ENCODE measurements around the gene TNFRSF18.

The TNFRSF18 gene

DNA sequence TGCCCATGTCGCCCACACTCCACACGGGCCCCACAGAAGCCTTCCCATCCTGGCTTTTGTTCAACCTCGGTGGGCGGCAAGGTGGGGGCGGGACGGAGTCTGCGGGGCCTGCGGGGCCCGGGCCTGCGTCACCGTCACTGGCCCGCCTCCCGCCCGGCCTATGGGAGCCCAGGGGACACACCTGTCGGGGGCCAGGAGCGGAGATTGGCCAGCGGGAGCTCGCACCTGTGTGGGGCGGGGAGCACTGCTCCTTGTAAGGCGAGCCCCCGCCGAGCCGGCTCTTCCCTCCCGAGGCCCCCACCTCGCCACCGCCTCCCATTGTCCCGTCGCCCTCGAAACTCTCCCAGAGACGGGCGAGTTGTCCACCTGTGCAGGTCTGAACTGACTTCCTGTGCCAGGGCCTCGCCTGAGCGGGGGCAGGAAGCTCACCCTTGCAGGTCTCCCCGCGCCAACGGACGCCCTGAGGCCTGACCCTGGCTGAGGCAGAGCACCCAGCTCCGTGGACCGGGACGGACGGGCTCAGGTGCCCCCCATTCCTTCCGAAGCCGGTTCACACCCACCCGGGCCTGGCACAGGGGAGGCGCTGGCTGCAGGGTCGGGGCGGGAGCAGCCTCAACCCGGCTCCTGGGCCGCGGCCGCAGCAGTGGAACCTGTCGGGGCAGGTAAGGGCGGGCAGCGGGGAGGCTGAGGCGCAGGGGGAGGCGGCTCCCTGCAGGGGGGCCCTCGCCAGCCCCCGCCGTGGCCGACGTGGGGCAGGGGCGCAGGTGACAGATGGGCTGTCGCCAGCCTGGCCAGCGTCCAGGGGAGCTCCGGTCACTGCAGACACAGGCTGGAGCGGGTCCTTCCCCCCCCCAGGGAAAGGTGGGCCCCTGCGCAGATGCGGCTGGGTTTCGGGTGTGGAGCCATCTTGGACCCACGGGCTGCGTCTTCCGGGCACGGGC lies 43.5 kb downstream of the TNFRSF18 start:
- DNase-seq = no peak

DNA sequence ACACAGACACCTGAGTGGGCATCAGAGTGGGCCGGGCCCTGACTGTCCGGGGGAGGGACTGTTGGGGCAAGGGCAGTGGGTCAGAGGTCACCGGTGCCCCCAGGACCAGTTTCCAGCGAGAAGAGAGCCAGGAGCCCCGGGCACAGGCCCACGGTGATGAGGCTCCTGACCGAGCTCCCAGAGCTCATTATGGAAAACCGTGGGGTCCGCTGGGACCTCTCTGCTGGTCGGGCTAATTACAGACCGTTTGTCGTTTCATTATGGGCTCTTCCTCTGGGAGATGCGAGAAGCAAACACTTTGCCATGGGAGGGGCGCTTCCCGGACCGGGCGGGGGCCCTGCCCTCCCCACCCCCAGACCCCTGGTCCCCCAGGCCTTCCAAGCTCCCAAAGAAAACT lies 44.7 kb downstream of the TNFRSF18 start:
- DNase-seq = no peak

DNA sequence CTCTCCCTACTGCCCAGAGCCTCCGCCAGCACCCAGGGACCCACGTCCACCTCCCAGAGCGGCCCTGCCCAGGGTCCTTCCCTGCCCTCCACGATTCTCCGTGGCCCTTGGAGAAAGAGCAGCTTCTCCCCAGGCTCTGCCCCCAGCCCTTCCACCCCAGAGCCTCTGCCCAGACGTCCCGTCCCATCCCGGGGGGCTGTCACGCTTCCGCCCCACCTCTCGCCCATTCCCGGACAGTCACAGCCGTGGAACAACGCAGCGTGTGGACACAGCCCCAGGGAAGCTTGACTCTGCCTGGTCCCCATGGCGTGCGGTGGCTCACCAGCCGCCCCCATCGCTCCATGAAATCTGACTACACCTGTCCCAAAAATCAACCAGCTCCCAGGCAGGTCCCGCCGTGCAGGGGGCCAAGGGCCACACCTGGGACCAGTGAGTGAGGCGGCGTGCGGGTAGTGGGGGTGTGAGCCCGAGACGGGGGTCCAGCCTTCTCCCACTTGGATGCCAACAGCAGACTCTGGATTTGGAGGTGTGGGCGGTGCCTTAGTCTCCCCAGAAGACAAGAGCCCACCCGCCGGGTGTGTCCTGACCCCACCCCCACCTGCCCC lies 45.2 kb downstream of the TNFRSF18 start:
- DNase-seq = no peak

DNA sequence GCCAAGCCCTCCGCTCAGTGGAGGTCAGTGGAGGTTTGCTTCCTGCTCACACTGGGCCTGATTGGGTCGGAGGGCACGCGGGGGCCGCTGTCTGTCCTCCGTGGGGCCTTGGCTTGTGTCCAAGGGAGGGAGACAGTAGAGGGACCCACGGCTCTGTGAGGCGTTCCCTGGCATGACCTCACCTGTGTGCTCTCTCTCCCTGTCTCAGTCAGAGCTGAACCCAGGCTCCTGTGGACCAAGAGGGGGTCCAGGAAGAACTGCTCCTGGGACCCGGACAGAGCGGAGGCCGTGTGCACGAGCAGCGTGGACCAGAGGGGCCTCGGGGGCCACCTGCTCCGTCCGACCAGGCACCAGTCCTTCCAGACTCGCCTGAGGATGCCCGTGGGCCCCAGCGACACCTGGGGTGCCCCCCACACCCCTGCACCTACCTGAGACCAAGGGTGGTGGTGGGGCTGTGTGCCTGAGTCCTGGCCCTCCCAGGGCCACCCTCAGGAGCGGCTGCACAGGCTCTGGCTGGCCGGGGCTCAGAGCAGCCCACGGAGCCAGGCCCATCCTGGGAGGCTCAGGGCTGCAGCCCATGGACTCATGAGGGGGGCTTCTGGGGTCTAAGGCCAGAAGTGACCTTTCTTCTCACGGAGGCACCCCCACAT lies 46.0 kb downstream of the TNFRSF18 start:
- no peak for DNase-seq

DNA sequence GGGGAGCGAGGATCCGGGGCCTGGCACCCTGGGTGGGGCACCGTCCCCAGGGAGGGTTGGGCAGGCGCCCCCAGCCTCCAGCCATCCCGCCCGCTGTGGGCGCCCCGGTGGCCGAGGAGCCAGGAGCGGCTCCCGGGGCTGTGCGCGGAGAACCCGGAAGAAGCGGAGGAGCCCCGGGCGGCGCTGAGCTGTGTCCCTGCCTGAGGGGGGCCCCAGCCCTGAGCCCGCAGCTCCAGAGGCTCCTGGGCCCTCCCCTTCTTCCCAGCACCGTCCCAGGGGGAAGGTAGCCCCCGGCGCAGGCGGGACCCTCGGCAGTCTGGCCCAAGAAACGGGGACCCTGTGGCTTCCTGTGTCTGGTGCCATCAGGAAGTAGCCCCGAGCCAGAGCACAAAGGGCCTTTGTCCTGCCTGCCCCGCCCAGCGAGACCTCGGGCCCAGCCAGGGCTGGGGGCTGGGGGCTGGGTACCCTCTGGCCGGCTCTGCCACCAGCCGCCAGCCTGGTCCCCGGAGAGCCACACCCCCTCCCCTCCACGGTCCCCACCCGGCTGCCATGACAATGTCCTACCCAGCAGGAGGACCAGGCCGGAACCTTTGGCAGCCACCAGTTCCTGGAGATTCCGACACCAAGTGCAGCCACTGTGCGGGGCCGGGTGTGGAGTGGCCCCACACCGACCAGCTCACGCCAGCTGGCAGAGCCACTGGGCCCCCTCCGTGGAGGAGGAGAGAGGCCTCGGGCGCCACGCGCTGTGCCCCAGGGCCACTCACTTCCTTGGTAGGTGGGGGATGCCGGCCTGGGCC lies 48.3 kb downstream of the TNFRSF18 start:
- peak; percentile 23 to 80 for DNase-seq

DNA sequence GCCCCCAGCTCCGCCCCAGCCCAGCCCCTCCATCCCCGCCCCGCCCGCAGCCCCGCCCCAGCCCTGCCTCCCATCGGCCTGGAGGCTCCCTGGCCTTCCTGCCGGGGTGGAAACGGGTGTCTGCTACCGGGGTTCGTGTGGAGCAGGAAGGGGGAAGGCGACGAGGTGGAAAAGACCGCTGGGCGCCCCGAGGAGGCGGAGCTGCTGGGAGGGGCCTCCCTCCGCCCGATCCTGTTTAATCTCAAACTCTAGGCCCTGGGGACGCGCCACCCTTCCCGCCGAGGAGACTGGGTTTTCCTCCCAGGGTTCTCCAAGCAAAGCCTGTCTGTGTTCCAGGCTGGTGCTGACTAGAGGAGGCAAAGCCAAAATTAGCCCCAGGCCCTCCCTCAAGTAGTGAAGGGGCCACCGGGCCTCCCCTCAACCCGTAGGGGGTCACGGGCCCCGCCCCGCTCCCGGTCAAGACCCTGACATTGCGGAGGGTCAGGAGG lies 48.9 kb downstream of the TNFRSF18 start:
- peak; percentile 58 to 62 for DNase-seq

DNA sequence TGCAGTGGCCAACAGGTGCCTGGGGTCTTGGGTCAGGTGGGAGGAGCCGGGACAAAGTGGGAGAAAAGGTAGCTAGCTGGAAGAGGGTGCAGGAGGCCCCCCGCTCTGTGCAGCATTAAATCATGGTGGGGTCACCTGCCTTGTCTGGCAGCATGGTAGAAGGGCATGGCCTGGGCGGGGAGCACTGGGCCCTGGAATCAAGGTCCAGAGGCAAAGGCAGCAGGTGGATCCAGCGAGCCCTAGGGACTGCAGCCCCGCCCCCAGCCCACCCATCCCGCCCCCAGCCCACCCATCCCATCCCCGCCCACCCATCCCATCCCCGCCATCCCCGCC lies 49.4 kb downstream of the TNFRSF18 start:
- no peak for DNase-seq

DNA sequence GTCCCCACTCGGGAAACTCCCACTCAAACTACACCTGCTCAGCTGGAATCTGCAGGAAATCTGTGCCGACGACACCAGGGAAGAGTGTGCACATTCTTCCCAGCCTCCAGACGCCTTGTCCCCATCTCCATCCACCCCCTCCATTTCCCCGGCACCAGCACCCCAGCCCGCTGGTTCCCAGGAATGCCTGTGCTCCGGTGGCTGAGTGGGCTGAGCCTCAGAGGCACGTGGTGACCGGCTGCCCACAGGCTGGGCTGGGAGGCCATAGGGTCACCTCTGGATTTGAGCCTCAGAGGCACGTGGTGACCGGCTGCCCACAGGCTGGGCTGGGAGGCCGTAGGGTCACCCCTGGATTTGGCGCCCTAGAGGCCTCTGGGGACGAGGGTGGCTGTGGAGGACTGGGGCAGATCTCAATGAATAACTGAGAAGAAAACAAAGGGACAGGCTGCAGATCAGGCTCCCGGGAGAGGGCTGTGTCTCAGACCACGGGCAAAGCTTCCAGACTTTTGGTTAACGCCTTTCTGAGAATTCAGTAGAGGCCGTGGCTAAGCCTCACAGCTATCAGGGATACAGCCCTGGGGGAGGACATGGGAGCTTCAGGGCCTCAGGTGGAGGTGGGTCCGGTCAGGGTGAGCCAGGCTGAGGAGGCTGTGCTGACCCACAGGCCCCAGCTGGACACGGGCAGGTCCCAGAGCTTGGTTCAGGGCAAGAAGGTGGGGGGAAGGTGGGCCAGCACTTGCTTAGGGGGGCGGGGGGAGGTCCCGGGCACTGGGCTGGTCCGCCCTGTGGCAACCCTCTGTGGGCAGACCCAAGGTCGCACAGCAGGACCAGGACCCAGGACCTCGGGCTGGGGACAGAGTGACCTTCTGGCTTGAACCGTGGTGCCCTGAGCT lies 50.0 kb downstream of the TNFRSF18 start:
- no peak for DNase-seq

DNA sequence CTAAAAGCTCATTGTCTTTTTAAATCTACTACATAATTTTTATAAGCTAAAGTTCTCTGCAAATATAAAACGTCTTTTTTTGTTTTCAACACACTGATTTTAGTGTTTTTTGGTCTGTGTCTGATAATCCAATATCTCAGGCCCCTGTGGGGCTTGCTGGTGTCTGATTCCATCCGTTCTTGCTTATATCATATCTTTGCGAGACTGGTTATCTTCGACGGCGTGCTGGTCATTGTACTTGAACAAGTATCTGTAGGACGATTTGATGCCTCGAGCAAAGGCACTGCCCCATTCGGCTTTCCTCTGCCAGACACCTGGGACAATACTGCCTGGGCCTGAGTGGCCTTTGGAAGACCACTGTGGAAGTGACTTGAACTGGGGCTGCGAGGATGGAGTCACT lies 51.1 kb downstream of the TNFRSF18 start:
- DNase-seq = no peak

DNA sequence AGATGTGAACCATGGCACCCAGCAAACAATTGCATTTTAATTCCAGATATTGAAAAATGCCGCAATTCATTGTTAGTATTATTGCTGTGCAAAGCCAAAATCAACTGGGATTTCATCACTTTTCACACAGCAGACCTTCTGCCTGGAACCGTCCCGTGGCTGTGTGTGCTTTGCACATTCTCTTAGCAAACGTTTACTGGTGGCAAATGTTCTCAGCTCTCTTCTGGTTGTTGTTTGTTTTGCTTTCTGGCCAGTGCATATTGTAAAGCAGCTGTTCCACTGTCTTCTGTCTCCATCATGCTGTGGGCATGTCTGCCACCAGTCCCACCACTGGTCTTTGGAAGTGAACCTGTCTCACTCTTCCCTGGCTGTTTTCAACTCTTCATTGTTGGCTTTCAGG lies 52.5 kb downstream of the TNFRSF18 start:
- no peak for DNase-seq
